Testis (tissue), 3 donors: Measurements from ENCODE around the gene IL1RAP. TPM values are rescaled to one million over a fixed set of nuclear protein-coding genes. Genes with fewer than 3 reads are reported as not detected.

Experiments
- DNase-seq: peaks from one replicate; pipeline ENCODE4 v3.0.0-alpha.2; 2019
- H3K27ac ChIP-seq, 2 donors: fragments of 200-600 bp; sonication (generic); one replicate each; pipeline ENCODE4 v1.5.1; 2019
- H3K27me3 ChIP-seq: fragments of 200-600 bp; sonication (generic); one replicate; pipeline ENCODE4 v1.5.1; 2019
- H3K36me3 ChIP-seq: fragments of 200-600 bp; sonication (generic); one replicate; pipeline ENCODE4 v1.5.1; 2017; ENCODE audit warnings: low read depth; ENCODE audit errors: missing control alignments
- H3K4me1 ChIP-seq: fragments of 200-600 bp; sonication (generic); one replicate; pipeline ENCODE4 v1.5.1; 2019
- H3K4me3 ChIP-seq, 2 donors: fragments of 200-600 bp; sonication (generic); one replicate each; pipeline ENCODE4 v1.5.1; 2017 to 2019
- H3K9me3 ChIP-seq: fragments of 200-600 bp; sonication (generic); one replicate; pipeline ENCODE4 v1.5.1; 2017
- CTCF ChIP-seq, 3 experiments: fragments of 450-650 bp in 2 of 3; fragments of 200-600 bp in 1 of 3; sonication (generic) in 1 of 3; IDR thresholded peaks; one replicate each; pipeline ENCODE4 v1.5.1; 2016 to 2019; ENCODE audit warnings: antibody characterized with exemption in 3 of 3, mild to moderate bottlenecking in 2 of 3, moderate library complexity in 1 of 3
- POLR2A ChIP-seq: fragments of 450-650 bp; IDR thresholded peaks from one replicate; pipeline ENCODE4 v1.6.1; 2017; ENCODE audit warnings: antibody characterized with exemption, mild to moderate bottlenecking, moderate library complexity
- WGBS, 2 donors: methylation state at CpG; one replicate each; pipeline ENCODE4 v1.1.5; 2018; 5-methylcytosine and 5-hydroxymethylcytosine counted together
- intact Hi-C: fragments of 100-400 bp; cut with DNase I; formaldehyde crosslinking; loops from one replicate; pipeline ENCODE4 v1.15.1; 2023; ENCODE audit warnings: low total_unique reads
- polyA plus RNA-seq: library from polyadenylated mRNA; stranded (reverse); fragments of 350-450 nt; fragmentation: Illumina TruSeq; extraction: RNeasy Lipid Tissue Mini Kit (QIAGEN cat#74804); gene quantifications from one replicate; pipeline ENCODE4 v1.2.3, GENCODE V29; 2014; ENCODE audit warnings: low read depth, low replicate concordance; ENCODE audit not compliant: insufficient read depth
- total RNA-seq, 2 donors: library from RNA; depleted of rRNA; stranded (reverse); fragments of >200 nt; gene quantifications; one replicate each; pipeline ENCODE4 v1.2.3, GENCODE V29; 2016

The IL1RAP gene
- total and polyA plus RNA-seq, 3 donors from 2014 or later = 1.7 to 3.2 (median 2.1) TPM

- Histone ChIP-seq H3K4me3 (no peak overlapping the region), H3K27ac (no peak overlapping the region), H3K4me1 (no peaks in the 10 kb centered on the region), H3K36me3 (no peaks in the 10 kb centered on the region), H3K9me3 (no peaks in the 10 kb centered on the region), H3K27me3 (no peaks in the 10 kb centered on the region)
- intact Hi-C loops = no loop called here
- no peak for DNase-seq
- no peak for TF ChIP-seq CTCF (IDR thresholded peaks at IDR 0.05)
- no peak for TF ChIP-seq POLR2A
- WGBS, 2 donors = 85 to 86% methylated on average over 5 of the region's 5 CpGs
Measured at GRCh38 chr3:190619353-190619752, 105.5 kb downstream of the IL1RAP start.

GRCh38 chr3:190619761-190620160 is 105.9 kb downstream of the IL1RAP start:
- Histone ChIP-seq H3K4me3 (no peak overlapping the region), H3K4me1 (no peaks in the 10 kb centered on the region), H3K27me3 (no peaks in the 10 kb centered on the region), H3K9me3 (no peaks in the 10 kb centered on the region), H3K36me3 (no peaks in the 10 kb centered on the region), H3K27ac (no peak overlapping the region)
- DNase-seq = no peak
- no peak for TF ChIP-seq POLR2A
- no peak for TF ChIP-seq CTCF (IDR thresholded peaks at IDR 0.05)
- WGBS, 2 donors = 93 to 96% methylated on average over 2 of the region's 2 CpGs
- intact Hi-C loops = no loop called here

- H3K27me3 ChIP-seq = no peaks in the 10 kb centered on the region
- WGBS, 2 donors = 84 to 94% methylated on average over 1 of the region's 1 CpG
- no peaks in the 10 kb centered on the region for H3K9me3 ChIP-seq
- H3K27ac ChIP-seq = no peak overlapping the region
- no peaks in the 10 kb centered on the region for H3K36me3 ChIP-seq
- TF ChIP-seq POLR2A (no peak), CTCF (IDR thresholded peaks at IDR 0.05) (no peak)
- no peak for DNase-seq
- no peaks in the 10 kb centered on the region for H3K4me1 ChIP-seq
- no peak overlapping the region for H3K4me3 ChIP-seq
- intact Hi-C loops = no loop called here
Measured at GRCh38 chr3:190620886-190621608, 107.2 kb downstream of the IL1RAP start.

GRCh38 chr3:190621927-190622326 is 108.0 kb downstream of the IL1RAP start:
- no peak overlapping the region for H3K4me3 ChIP-seq
- no peaks in the 10 kb centered on the region for H3K9me3 ChIP-seq
- H3K27me3 ChIP-seq = no peaks in the 10 kb centered on the region
- TF ChIP-seq POLR2A (no peak), CTCF (IDR thresholded peaks at IDR 0.05) (no peak)
- no peaks in the 10 kb centered on the region for H3K36me3 ChIP-seq
- no peak overlapping the region for H3K27ac ChIP-seq
- intact Hi-C loops = no loop called here
- 87 to 92% methylated on average over 3 of the region's 3 CpGs for WGBS, 2 donors
- no peaks in the 10 kb centered on the region for H3K4me1 ChIP-seq
- no peak for DNase-seq

- 67 to 73% methylated on average over 5 of the region's 5 CpGs for WGBS, 2 donors
Measured at GRCh38 chr3:190624282-190624681, 110.4 kb downstream of the IL1RAP start.

More at GRCh38 chr3:190624282-190624681, 110.4 kb downstream of the IL1RAP start:
- Histone ChIP-seq H3K4me3 (no peak overlapping the region), H3K27me3 (no peaks in the 10 kb centered on the region), H3K4me1 (no peaks in the 10 kb centered on the region), H3K36me3 (no peaks in the 10 kb centered on the region), H3K27ac (no peak overlapping the region), H3K9me3 (no peaks in the 10 kb centered on the region)
- DNase-seq = no peak
- TF ChIP-seq POLR2A = no peak
- no peak for TF ChIP-seq CTCF (IDR thresholded peaks at IDR 0.05)
- intact Hi-C loops = no loop called here
